HEK293 (cell line): ENCODE results near the gene RGS14.

Experiments used
- HOXC10 ChIP-seq: sonication (generic); formaldehyde crosslinking; IDR thresholded peaks from 2 replicates; pipeline ENCODE4 v1.8.1; 2023; ENCODE audit warnings: mild to moderate bottlenecking, missing genetic modification reagents
- TRIM28 ChIP-seq: IDR thresholded peaks from 2 replicates; pipeline ENCODE4 v1.6.1; 2011; ENCODE audit warnings: low read length, control low read depth, borderline replicate concordance
- YY1 ChIP-seq: fragments of 450-650 bp; formaldehyde crosslinking; IDR thresholded peaks from 2 replicates; pipeline ENCODE4 v1.5.1; 2018; ENCODE audit warnings: missing biosample characterization, missing genetic modification characterization
- ZBTB21 ChIP-seq: fragments of 450-650 bp; formaldehyde crosslinking; IDR thresholded peaks from 2 replicates; pipeline ENCODE4 v1.5.1; 2017; ENCODE audit warnings: missing biosample characterization, missing genetic modification characterization
- ZEB2 ChIP-seq: fragments of 450-650 bp; formaldehyde crosslinking; IDR thresholded peaks from 2 replicates; pipeline ENCODE4 v1.5.1; 2016; ENCODE audit warnings: missing biosample characterization, missing genetic modification characterization
- ZNF2 ChIP-seq: fragments of 450-650 bp; formaldehyde crosslinking; IDR thresholded peaks from 2 replicates; pipeline ENCODE4 v1.5.1; 2016; ENCODE audit warnings: missing biosample characterization, missing genetic modification characterization
- ZNF221 ChIP-seq: fragments of 450-650 bp; formaldehyde crosslinking; IDR thresholded peaks from 2 replicates; pipeline ENCODE4 v1.5.1; 2017; ENCODE audit warnings: missing biosample characterization, missing genetic modification characterization, borderline replicate concordance
- ZNF23 ChIP-seq: fragments of 450-650 bp; formaldehyde crosslinking; IDR thresholded peaks from 2 replicates; pipeline ENCODE4 v1.5.1; 2016; ENCODE audit warnings: missing biosample characterization, missing genetic modification characterization, borderline replicate concordance
- ZNF335 ChIP-seq: fragments of 450-650 bp; formaldehyde crosslinking; conservative IDR thresholded peaks from 2 replicates; pipeline ENCODE4 v1.5.1; 2016; ENCODE audit warnings: missing biosample characterization, missing genetic modification characterization
- ZNF513 ChIP-seq: fragments of 450-650 bp; IDR thresholded peaks from 2 replicates; pipeline ENCODE4 v1.5.1; 2018; ENCODE audit warnings: missing biosample characterization, missing genetic modification characterization
- ZNF529 ChIP-seq: fragments of 450-650 bp; formaldehyde crosslinking; IDR thresholded peaks from 2 replicates; pipeline ENCODE4 v1.5.1; 2017; ENCODE audit warnings: missing genetic modification characterization, missing biosample characterization; ENCODE audit not compliant: insufficient replicate concordance
- ZNF560 ChIP-seq: fragments of 450-650 bp; formaldehyde crosslinking; IDR thresholded peaks from 2 replicates; pipeline ENCODE4 v1.5.1; 2017; ENCODE audit warnings: missing biosample characterization, missing genetic modification characterization, borderline replicate concordance
- ZNF76 ChIP-seq: fragments of 450-650 bp; formaldehyde crosslinking; IDR thresholded peaks from 2 replicates; pipeline ENCODE4; 2016; ENCODE audit warnings: low read depth, missing biosample characterization, missing genetic modification characterization, borderline replicate concordance
- ZNF785 ChIP-seq: fragments of 450-650 bp; formaldehyde crosslinking; IDR thresholded peaks from 2 replicates; pipeline ENCODE4 v1.5.1; 2016; ENCODE audit warnings: missing biosample characterization, missing genetic modification characterization
- ZNF791 ChIP-seq: fragments of 450-650 bp; formaldehyde crosslinking; IDR thresholded peaks from 2 replicates; pipeline ENCODE4 v1.5.1; 2016; ENCODE audit warnings: missing biosample characterization, missing genetic modification characterization
- TF ChIP-seq, protein P1 (sequence below): fragments of 450-650 bp; formaldehyde crosslinking; IDR thresholded peaks from 2 replicates; pipeline ENCODE4 v1.5.1; 2016; ENCODE audit warnings: missing biosample characterization, missing genetic modification characterization, borderline replicate concordance
- TF ChIP-seq, protein P2 (sequence below): fragments of 450-650 bp; formaldehyde crosslinking; IDR thresholded peaks from 2 replicates; pipeline ENCODE4 v1.5.1; 2017; ENCODE audit warnings: missing biosample characterization, missing genetic modification characterization
- TF ChIP-seq, protein P3 (sequence below): fragments of 450-650 bp; formaldehyde crosslinking; IDR thresholded peaks from 2 replicates; pipeline ENCODE4 v1.5.1; 2016; ENCODE audit warnings: missing biosample characterization, missing genetic modification characterization
- TF ChIP-seq, protein P4 (sequence below): sonication (generic); formaldehyde crosslinking; IDR thresholded peaks from 2 replicates; pipeline ENCODE4 v1.8.1; 2022; ENCODE audit warnings: mild to moderate bottlenecking, moderate library complexity, missing genetic modification reagents
- TF ChIP-seq, protein P5 (sequence below): fragments of 450-650 bp; formaldehyde crosslinking; IDR thresholded peaks from 2 replicates; pipeline ENCODE4 v1.5.1; 2016; ENCODE audit warnings: missing biosample characterization, missing genetic modification characterization
- TF ChIP-seq, protein P6 (sequence below): fragments of 450-650 bp; formaldehyde crosslinking; IDR thresholded peaks from 2 replicates; pipeline ENCODE4 v1.5.1; 2016; ENCODE audit warnings: missing biosample characterization, missing genetic modification characterization, borderline replicate concordance

The RGS14 gene

DNA sequence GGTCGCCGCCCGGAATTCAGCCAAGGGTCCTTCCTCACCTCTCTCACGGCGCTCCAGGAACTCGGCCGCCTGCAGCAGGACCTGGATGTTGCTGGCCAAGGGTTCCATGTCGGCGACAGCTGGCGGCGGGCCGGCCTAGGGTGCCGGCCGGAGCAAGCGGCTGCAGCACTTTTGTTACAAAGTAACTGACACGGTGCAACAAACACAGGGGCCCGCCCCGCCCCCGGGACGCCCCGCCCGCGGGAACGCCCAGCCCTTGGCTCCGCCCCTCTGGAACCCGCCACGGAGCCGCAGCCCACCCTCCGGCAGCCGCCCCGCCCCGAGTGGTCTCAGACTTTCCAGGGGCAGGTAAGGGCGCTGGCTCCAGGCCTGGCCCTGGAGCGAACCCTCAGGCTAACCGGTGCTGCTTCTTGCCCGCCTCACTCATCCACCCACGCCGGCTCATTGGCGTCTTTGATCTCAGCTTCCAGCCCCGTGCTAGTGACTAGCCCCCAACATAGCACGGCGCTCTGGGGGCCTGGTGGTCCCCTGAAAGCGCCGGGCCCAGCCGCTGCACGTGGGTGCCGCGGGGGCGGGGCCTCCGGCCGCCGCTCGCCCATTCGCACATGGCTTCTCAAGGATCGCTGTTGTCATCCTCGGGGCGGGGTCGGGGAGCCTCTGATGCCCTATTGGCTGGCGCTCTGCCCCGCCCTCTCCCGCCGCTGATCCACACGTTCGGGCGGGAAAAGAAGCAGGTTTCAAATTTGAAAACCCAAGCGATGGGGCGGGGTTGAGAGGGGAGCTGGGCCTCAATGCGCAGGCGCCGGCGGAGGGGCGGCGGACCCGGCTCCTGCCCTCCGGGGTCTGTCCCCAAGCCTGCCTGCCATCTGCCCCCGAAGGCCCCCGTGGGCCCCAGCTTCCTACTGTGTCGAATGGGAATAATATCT lies 45.7 kb upstream of the RGS14 start, which contains the start of gene MXD3 (continued):
- TF ChIP-seq, protein P1, sequence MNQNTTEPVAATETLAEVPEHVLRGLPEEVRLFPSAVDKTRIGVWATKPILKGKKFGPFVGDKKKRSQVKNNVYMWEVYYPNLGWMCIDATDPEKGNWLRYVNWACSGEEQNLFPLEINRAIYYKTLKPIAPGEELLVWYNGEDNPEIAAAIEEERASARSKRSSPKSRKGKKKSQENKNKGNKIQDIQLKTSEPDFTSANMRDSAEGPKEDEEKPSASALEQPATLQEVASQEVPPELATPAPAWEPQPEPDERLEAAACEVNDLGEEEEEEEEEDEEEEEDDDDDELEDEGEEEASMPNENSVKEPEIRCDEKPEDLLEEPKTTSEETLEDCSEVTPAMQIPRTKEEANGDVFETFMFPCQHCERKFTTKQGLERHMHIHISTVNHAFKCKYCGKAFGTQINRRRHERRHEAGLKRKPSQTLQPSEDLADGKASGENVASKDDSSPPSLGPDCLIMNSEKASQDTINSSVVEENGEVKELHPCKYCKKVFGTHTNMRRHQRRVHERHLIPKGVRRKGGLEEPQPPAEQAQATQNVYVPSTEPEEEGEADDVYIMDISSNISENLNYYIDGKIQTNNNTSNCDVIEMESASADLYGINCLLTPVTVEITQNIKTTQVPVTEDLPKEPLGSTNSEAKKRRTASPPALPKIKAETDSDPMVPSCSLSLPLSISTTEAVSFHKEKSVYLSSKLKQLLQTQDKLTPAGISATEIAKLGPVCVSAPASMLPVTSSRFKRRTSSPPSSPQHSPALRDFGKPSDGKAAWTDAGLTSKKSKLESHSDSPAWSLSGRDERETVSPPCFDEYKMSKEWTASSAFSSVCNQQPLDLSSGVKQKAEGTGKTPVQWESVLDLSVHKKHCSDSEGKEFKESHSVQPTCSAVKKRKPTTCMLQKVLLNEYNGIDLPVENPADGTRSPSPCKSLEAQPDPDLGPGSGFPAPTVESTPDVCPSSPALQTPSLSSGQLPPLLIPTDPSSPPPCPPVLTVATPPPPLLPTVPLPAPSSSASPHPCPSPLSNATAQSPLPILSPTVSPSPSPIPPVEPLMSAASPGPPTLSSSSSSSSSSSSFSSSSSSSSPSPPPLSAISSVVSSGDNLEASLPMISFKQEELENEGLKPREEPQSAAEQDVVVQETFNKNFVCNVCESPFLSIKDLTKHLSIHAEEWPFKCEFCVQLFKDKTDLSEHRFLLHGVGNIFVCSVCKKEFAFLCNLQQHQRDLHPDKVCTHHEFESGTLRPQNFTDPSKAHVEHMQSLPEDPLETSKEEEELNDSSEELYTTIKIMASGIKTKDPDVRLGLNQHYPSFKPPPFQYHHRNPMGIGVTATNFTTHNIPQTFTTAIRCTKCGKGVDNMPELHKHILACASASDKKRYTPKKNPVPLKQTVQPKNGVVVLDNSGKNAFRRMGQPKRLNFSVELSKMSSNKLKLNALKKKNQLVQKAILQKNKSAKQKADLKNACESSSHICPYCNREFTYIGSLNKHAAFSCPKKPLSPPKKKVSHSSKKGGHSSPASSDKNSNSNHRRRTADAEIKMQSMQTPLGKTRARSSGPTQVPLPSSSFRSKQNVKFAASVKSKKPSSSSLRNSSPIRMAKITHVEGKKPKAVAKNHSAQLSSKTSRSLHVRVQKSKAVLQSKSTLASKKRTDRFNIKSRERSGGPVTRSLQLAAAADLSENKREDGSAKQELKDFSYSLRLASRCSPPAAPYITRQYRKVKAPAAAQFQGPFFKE = no peak
- TF ChIP-seq, protein P2, sequence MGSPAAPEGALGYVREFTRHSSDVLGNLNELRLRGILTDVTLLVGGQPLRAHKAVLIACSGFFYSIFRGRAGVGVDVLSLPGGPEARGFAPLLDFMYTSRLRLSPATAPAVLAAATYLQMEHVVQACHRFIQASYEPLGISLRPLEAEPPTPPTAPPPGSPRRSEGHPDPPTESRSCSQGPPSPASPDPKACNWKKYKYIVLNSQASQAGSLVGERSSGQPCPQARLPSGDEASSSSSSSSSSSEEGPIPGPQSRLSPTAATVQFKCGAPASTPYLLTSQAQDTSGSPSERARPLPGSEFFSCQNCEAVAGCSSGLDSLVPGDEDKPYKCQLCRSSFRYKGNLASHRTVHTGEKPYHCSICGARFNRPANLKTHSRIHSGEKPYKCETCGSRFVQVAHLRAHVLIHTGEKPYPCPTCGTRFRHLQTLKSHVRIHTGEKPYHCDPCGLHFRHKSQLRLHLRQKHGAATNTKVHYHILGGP (tag by site-specific recombination) = no peak
- TF ChIP-seq YY1 (tag by site-specific recombination) = no peak
- no peak for TF ChIP-seq ZNF791 (tag by site-specific recombination)
- TF ChIP-seq, protein P3, sequence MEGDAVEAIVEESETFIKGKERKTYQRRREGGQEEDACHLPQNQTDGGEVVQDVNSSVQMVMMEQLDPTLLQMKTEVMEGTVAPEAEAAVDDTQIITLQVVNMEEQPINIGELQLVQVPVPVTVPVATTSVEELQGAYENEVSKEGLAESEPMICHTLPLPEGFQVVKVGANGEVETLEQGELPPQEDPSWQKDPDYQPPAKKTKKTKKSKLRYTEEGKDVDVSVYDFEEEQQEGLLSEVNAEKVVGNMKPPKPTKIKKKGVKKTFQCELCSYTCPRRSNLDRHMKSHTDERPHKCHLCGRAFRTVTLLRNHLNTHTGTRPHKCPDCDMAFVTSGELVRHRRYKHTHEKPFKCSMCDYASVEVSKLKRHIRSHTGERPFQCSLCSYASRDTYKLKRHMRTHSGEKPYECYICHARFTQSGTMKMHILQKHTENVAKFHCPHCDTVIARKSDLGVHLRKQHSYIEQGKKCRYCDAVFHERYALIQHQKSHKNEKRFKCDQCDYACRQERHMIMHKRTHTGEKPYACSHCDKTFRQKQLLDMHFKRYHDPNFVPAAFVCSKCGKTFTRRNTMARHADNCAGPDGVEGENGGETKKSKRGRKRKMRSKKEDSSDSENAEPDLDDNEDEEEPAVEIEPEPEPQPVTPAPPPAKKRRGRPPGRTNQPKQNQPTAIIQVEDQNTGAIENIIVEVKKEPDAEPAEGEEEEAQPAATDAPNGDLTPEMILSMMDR (tag by site-specific recombination) = no peak
- TF ChIP-seq ZNF785 = no peak
- TF ChIP-seq ZEB2 = peak; percentile 99
- no peak for TF ChIP-seq ZBTB21 (tag by site-specific recombination)
- TF ChIP-seq, protein P4, sequence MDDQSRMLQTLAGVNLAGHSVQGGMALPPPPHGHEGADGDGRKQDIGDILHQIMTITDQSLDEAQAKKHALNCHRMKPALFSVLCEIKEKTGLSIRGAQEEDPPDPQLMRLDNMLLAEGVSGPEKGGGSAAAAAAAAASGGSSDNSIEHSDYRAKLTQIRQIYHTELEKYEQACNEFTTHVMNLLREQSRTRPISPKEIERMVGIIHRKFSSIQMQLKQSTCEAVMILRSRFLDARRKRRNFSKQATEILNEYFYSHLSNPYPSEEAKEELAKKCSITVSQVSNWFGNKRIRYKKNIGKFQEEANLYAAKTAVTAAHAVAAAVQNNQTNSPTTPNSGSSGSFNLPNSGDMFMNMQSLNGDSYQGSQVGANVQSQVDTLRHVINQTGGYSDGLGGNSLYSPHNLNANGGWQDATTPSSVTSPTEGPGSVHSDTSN (CRISPR knock-in tag) = no peak
- no peak for TF ChIP-seq HOXC10 (CRISPR knock-in tag)
- no peak for TF ChIP-seq ZNF221
- no peak; the same call in none of the 2 replicates for TF ChIP-seq ZNF335
- no peak for TF ChIP-seq ZNF513 (tag by site-specific recombination)
- no peak for TF ChIP-seq ZNF560 (tag by site-specific recombination)
- TF ChIP-seq ZNF23 (tag by site-specific recombination) = no peak
- TF ChIP-seq, protein P5, sequence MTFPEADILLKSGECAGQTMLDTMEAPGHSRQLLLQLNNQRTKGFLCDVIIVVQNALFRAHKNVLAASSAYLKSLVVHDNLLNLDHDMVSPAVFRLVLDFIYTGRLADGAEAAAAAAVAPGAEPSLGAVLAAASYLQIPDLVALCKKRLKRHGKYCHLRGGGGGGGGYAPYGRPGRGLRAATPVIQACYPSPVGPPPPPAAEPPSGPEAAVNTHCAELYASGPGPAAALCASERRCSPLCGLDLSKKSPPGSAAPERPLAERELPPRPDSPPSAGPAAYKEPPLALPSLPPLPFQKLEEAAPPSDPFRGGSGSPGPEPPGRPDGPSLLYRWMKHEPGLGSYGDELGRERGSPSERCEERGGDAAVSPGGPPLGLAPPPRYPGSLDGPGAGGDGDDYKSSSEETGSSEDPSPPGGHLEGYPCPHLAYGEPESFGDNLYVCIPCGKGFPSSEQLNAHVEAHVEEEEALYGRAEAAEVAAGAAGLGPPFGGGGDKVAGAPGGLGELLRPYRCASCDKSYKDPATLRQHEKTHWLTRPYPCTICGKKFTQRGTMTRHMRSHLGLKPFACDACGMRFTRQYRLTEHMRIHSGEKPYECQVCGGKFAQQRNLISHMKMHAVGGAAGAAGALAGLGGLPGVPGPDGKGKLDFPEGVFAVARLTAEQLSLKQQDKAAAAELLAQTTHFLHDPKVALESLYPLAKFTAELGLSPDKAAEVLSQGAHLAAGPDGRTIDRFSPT (tag by site-specific recombination) = peak; percentile 11; the same call in 1 of the 2 replicates
- no peak for TF ChIP-seq ZNF529
- no peak for TF ChIP-seq ZNF2 (tag by site-specific recombination)
- TF ChIP-seq ZNF76 = peak; percentile 18; the same call in 1 of the 2 replicates
- no peak for TF ChIP-seq TRIM28
- TF ChIP-seq, protein P6, sequence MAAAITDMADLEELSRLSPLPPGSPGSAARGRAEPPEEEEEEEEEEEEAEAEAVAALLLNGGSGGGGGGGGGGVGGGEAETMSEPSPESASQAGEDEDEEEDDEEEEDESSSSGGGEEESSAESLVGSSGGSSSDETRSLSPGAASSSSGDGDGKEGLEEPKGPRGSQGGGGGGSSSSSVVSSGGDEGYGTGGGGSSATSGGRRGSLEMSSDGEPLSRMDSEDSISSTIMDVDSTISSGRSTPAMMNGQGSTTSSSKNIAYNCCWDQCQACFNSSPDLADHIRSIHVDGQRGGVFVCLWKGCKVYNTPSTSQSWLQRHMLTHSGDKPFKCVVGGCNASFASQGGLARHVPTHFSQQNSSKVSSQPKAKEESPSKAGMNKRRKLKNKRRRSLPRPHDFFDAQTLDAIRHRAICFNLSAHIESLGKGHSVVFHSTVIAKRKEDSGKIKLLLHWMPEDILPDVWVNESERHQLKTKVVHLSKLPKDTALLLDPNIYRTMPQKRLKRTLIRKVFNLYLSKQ (tag by site-specific recombination) = no peak
